GM18508 (cell line): ENCODE data around the gene CCDC69.
"Not testable (repeated sequence)": the region's sequence is repeated elsewhere in the genome, so short reads cannot be mapped to it uniquely, and the experiment has no call there.

Source experiments
- ATAC-seq: cut with Tn5 transposase; IDR thresholded peaks from one replicate; pipeline ENCODE4 v1.9.1; 2021; ENCODE audit warnings: moderate number of reproducible peaks; ENCODE audit not compliant: insufficient read depth, unreplicated experiment

The CCDC69 gene

DNA sequence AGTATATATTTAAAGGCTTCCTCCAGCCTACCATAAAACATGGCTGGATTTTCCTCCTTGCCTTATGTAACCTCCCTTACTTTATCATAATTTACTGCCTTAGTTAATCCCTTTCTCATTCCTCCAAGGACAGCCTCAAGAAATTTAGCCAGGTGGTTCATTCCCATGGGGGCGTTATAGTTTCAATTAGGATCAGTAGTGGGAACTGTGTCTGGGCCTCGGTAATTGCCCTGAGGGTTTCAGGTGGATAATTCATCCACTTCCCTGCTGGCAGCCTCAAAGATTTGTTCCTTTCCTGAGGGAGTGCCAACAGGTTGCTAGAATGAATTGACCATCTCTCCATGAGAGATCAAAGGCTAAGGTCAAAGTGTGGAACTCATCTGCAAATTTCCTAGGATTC is 24.8 kb upstream of the CCDC69 start:
- ATAC-seq = no peak

DNA sequence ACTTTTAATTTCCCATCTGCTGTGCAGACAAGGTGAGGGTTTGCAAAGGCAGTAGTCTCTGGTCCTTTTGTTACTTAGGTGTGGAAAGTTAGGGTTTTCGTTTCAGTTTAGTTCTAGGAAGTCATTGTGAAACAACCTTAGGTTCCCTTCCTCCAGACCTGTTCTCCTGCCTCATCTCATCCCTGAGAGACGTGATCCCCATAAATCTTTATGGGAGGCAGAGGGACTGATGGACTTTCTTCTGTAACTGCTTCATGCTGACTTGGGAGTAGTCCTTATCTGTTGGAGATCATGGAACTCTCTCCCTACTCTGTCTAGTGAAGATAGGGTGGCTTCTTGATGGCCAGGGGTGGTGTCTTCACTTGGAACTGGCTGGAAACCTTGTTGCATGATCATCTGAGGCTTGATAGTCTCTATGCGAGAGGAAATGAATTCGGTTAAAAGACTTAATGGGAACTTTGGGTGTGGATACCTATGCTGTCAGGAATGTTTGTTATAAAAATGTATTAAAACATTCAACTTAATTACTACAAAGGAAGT is 21.9 kb upstream of the CCDC69 start:
- ATAC-seq = no peak

DNA sequence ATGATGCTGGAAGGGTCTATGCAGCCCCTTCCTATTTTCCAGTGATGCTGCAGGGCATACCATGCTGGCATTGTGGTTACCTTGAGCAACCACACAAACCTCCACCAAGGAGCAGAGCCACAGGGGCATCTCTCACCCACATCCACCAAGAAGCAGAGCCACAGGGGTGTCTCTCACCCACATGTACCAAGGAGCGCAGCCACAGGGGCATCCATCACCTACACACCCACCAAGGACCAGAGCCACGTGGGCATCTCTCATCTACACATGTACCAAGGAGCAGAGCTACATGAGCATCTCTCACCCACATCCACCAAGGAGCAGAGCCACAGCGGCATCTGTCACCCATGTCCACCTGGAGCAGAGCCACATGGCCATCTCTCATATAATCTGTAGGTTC is 20.3 kb upstream of the CCDC69 start:
- ATAC-seq = no peak

- ATAC-seq = no peak
Observed at GRCh38 chr5:151243564-151243963, 19.7 kb upstream of the CCDC69 start.

GRCh38 chr5:151243127-151243526 is 19.2 kb upstream of the CCDC69 start:
- ATAC-seq = no peak

DNA sequence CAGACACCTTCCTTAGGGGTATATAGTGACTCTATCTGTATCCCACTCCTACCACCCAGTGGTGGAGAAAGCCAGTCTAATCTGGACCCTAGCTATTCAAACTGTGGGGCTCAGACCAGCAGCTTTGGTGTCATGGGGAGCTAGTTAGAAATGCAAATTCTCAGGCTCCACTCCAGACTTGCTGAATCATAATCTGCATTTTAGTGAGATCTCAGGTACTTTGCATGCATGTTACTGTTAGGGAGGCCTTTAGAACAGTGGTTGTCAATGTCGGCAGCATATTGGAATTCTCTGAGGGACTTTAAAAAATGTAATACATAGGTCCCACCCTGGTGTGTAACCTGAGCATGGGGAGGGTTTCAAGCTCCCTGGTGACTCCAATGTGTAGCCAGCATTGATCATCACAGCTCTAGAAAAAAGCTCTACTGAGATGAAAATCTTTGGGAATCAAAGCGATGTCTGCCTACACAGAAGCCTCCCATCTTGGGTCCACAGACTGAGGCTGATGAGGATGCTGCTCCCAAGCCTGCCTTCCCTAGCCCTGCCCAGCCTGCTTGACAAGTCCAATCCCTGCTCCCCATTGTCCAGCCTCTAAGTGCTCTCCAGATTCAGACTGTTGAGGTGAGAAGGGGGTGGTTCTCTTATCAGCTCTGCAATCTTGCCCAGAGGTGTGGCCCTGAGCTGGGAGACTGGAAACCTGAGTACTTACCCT is 17.2 kb upstream of the CCDC69 start:
- no peak for ATAC-seq

GRCh38 chr5:151240268-151240835 is 16.5 kb upstream of the CCDC69 start:
- ATAC-seq = not testable (repeated sequence)

DNA sequence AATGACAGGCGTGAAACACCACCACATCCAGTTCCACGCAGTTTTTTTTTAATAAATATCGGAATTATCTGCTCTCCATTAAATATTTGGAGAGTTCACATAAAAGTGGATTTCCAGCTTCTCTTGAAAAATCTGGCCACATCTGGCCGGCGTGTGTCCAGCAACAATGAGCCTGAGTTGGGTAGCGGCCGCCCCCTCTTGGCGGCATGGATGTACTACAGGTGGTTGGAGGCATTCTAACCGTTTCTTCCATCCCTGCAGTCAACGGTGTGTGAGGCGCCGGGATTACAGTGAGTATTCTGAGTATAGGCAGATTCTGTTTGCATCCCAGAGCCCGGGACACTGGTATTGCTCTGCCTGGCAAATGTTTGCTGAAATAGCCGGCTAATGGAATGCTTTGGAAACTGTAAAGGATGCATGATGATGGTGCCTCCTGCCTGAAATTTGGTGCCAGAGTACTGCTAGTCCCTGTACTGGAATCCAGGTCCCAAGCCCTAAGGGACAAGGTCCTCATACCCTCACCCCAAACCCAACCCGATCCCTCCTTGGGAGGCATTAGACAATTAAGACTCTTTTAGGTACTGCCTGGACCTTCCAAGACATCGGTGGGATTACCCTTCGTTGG is 15.5 kb upstream of the CCDC69 start:
- no peak for ATAC-seq

DNA sequence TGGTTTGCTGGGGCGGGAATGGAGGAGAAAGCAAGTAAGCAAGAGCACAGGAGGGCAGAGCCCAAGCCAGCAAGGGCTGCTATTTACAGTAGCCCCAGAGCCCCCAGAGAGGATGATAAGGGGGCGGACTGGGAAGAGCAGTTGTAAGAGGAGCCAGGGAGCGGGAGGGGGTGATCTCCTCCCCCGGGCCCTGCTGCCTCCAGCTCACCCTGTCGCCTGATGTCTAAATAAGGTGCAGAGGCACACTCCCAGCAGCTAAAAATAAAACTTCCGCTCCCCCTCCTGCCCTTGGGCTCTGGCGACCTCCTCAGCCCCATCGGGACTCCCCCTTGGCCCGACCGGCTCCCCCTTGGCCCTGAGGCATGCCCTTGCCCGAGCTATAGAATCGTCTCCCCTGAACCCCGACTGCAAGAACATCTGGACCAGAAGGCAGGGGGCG is 14.4 kb upstream of the CCDC69 start:
- ATAC-seq = no peak

DNA sequence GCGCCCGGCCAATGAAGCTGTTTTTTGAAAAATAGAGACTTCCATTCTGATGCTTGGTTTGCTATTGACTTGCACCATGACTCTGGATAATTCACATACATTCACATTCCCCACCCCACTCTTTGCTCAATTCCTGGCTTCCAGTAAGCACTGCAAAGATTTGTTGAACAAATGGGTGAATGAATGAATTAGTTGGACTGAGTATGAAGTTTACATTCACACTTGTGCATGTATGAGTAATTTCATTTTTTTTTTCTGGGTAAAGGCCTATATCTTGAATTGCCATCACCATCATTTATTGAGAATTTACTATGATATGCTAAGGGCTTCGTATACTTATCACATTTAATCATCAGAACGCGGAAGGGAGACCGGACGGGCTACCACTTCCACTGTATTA is 13.8 kb upstream of the CCDC69 start:
- no peak for ATAC-seq

- ATAC-seq = no peak
Observed at GRCh38 chr5:151236888-151237287, 13.0 kb upstream of the CCDC69 start.

GRCh38 chr5:151235239-151235571 is 11.3 kb upstream of the CCDC69 start:
- ATAC-seq = not testable (repeated sequence)

DNA sequence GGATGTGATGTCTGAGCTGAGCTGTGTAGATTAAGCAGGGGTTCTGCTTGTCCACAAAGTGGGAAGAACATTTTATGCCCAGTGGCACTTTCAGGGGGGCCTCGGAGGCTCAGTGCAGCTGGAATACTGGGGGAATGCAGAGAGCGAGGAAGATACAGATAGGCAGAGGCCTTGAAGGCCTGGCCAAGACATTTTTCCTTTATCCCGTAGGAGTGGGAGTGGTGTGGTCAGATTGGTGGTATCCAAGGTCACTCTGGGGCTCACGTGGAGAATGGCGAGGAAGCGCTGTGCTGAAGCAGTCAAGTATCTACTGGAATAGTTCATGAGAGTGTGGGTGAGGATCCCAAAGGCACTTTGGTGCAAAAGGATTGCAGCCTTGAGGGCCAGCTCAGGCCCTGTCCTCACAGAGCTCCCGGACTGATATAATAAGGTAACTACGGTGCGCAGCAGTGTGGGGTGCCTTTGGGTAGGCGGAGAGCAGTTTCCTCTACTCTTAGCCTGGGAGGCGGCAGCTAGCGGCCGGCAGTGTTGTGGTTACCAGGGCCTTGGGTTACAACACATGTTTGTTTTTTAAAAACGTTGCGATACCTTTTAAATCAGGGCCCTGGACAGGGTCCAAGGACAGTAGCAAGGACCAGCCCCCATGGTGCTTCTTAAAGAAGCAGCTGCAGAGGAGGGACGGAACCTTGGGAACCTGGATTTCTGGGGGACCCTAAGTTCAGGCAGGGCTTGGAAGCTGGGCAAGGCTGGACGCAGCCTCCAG is 10.8 kb upstream of the CCDC69 start:
- ATAC-seq = peak; percentile 50

DNA sequence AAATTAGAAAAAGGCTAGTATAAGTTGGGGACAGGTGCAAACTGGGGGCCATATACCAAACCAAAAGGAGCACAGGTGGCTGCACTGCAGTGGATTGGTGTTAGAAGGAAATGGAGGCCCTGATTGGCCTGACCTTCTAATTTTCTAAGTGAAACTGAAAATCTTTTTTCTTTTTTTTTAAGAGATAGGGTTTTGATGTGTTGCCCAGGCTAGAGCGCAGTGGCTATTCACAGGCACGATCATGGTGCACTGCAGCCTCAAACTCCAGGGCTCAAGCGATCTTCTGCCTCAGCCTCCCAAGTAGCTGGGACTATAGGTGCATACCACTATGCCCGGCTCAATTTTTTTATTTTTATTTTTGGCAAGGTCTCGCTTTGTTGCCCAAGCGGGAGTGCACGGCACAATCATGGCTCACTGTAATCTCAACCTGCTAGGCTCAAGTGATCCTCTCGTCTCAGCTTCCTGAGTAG is 9.8 kb upstream of the CCDC69 start:
- ATAC-seq = peak; percentile 69

DNA sequence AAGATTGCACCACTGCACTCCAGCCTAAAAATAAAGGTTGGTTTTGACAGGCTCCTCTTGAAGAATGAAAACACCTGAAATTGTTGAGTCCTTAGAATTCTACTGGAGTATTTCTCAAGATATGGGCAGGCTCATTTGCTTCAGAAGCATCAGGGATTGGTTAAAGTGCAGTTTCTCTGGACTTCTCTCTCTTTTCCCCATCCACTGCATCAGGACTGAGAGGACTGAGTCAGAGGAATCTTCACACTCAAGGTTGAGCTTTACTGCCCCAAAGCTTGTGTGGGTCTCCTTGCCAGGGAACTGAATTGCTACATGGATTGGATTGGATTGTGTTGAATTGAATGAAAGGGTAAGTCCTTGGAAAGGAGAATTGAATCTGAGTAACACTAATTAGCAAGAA is 7.5 kb upstream of the CCDC69 start:
- ATAC-seq = no peak

DNA sequence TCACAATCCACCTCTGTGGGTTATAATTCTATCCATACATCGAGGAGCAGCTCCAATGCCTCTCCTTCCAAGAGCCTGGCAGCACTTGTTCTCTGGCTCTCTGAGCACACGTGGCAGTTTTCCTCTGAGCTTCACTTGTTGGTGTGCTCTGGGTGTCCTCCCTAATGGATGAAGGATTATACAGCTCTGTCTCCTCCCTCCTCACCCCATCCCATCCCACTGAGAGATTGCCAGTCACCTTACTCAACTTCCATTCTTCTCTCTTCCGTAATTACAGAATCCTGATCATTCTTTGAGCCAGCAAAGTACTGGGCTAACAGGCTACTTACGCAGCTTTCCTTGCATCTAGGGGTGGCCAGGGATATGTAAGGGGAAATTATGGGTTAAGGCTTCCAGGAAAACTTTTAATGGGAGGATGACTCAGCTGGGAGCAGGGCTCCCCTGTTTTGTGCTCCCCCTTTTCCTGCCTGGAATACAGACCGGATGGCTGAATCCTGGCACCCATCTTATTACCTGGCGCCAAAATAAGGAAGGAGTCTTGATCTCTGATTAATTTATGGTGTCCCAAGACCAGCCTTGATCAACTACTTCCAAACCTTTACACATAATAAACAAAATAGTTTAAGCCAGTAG is 6.3 kb upstream of the CCDC69 start:
- no peak for ATAC-seq

DNA sequence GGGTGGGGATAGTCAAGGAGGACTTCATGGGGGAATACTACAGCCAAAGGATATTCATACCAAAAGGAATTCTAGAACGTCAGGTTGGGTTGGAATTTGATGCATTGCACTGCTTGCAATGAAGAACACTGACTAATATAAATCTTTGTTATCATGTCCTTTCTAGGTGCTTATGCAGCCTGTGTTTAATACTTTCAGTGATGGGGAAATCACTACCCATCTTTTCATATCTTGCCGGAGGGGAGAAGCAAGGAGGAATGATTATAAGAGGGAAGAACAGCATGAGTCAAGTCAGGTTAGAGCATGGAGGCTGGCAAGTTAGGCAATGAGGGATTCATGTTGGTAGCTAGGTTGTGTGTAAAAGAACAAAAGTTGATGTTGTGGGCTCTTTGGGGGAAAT is 5.1 kb upstream of the CCDC69 start:
- no peak for ATAC-seq

DNA sequence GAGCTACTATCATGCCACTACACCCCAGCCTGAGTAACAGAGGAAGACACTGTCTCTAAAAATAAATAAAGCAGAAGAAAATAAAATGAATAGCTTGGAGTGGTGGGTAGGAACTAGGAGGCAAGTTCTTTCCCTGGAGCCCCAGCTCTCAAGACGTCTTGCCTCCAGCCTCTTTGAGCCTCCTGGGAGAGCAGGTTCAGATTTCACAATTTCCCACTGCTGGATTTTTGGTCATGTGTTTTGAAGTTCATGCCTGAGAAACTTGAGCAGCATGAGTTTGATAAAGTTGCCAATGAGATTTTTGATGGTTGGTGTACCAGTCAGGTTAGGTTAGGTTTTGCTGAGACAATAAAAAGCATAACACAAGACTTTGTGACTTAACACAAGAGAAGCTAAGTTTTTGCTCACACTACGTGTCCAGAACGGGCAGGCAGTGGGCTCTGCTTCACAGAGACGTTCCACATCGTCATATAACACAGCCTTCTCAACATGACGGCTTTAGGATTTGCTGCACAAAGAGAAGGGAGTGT is 4.1 kb upstream of the CCDC69 start:
- no peak for ATAC-seq

DNA sequence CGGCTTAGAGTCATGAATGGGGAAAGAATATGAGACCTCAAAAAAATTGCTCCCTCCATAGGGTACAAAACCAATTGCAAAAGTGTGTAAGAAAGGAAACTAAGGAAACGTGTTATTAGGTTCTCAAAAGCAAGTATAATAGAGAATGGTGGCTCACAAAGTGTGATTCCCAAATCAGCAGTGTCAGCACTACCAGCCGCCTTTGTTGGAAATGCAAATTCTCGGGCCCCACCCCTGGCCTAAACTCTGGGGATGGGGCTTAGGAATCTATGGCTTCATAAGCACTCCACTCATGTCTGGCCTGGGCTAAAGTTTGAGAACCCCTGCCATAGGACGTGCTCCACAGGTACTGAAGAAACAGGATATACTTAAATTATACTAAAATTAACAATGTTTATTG is 1.6 kb upstream of the CCDC69 start:
- ATAC-seq = no peak

- ATAC-seq = no peak
Observed at GRCh38 chr5:151225071-151225470, 1.2 kb upstream of the CCDC69 start.
